Measurements from ENCODE around the gene PTPN23.
A peak's percentile ranks its signal among the peaks of the same experiment; 100 is the strongest.

PTPN23 gene

GRCh38 chr3:47399531-47400270 is 18.9 kb downstream of the PTPN23 start:
- TF ChIP-seq CTCF (IDR thresholded peaks at IDR 0.05; ENCODE audit: borderline replicate concordance, insufficient read depth, low read depth, low read length): no peak
- no peak overlapping the region for H3K4me3 ChIP-seq (ENCODE audit: low read depth, low read length)

GRCh38 chr3:47404431-47404876 is 23.6 kb downstream of the PTPN23 start:
- no peak for TF ChIP-seq CTCF (IDR thresholded peaks at IDR 0.05; ENCODE audit: borderline replicate concordance, insufficient read depth, low read depth, low read length)
- H3K4me3 ChIP-seq (ENCODE audit: low read depth, low read length): no peak overlapping the region

GRCh38 chr3:47404955-47405790 is 24.4 kb downstream of the PTPN23 start:
- no peak overlapping the region for H3K4me3 ChIP-seq (ENCODE audit: low read depth, low read length)
- TF ChIP-seq CTCF (IDR thresholded peaks at IDR 0.05; ENCODE audit: borderline replicate concordance, insufficient read depth, low read depth, low read length): no peak

- no peak overlapping the region for H3K4me3 ChIP-seq (ENCODE audit: low read depth, low read length)
- TF ChIP-seq CTCF (IDR thresholded peaks at IDR 0.05; ENCODE audit: borderline replicate concordance, insufficient read depth, low read depth, low read length): no peak
These were observed 25.3 kb downstream of the PTPN23 start for GRCh38 chr3:47405820-47406761.

GRCh38 chr3:47406762-47407149 is 25.9 kb downstream of the PTPN23 start:
- TF ChIP-seq CTCF (IDR thresholded peaks at IDR 0.05; ENCODE audit: borderline replicate concordance, insufficient read depth, low read depth, low read length): 0 out of 2 replicates have a peak, but pooled peaks have one; percentile 8
- no peak overlapping the region for H3K4me3 ChIP-seq (ENCODE audit: low read depth, low read length)

GRCh38 chr3:47407237-47407636 is 26.4 kb downstream of the PTPN23 start:
- no peak for TF ChIP-seq CTCF (IDR thresholded peaks at IDR 0.05; ENCODE audit: borderline replicate concordance, insufficient read depth, low read depth, low read length)
- H3K4me3 ChIP-seq (ENCODE audit: low read depth, low read length): no peak overlapping the region
